Globus pallidus (tissue), 1 donor: ENCODE data around the gene A1BG.
"Not testable (repeated sequence)": the region's sequence is repeated elsewhere in the genome, so short reads cannot be mapped to it uniquely, and the experiment has no call there.

Experiments
- DNase-seq: peaks from one replicate; pipeline ENCODE4 v3.0.0-alpha.2; 2015; ENCODE audit warnings: low spot score

A1BG gene

DNA sequence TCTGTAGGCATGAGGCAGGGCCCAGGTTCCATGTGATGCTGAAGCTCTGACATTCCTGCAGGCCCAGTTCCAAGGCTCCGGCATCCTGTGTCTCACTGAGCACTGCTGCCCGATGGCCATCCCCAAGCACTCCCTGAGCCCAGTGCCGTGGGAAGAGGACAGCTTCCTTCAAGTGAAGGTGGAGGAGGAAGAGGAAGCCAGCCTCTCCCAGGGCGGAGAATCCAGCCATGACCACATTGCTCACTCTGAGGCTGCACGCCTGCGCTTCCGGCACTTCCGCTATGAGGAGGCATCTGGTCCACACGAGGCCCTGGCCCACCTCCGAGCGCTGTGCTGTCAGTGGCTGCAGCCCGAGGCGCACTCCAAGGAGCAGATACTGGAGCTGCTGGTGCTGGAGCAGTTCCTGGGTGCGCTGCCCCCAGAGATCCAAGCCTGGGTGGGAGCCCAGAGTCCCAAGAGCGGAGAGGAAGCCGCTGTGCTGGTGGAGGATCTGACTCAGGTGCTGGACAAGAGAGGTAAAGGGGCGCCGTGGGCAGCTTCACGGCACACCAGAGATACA lies 18.5 kb downstream of the A1BG start:
- DNase-seq = no peak

DNA sequence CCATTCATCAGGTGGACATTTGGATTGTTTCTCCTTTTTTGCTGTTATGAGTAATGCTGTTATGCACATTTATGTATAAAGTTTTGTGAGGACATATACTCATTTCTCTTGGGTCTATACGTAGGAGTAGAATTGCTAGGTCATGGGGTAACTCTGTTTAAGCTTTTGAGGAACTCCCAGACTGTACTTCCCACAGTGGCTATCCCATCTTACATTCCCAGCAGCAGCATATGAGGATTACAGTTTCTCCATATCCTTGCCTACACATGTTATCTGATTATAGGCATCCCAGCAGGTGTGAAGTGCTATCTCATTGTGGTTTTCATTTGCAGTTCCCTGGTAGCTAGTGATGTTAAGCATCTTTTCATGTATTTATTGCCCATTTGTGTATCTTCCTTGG lies 20.6 kb downstream of the A1BG start:
- no peak for DNase-seq

DNA sequence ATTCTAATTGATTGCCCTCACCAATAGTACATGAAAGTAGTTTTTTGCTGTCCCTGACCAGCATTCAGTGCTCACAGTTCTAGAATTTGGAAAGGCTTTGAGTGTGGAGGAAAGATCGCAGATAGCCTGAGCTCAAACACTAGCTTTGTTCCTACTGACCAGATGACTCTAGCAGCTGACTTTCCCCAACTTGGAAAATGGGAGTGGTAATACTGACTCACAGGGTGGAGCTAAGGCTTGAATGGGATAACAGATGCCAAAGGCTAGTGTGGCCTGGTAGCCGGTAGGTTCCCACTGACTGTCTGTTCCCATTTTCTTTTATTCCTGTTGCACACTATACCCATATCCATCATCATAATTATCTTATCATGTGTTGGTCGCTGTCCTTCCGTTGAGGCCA lies 22.8 kb downstream of the A1BG start:
- peak; percentile 95 for DNase-seq

DNA sequence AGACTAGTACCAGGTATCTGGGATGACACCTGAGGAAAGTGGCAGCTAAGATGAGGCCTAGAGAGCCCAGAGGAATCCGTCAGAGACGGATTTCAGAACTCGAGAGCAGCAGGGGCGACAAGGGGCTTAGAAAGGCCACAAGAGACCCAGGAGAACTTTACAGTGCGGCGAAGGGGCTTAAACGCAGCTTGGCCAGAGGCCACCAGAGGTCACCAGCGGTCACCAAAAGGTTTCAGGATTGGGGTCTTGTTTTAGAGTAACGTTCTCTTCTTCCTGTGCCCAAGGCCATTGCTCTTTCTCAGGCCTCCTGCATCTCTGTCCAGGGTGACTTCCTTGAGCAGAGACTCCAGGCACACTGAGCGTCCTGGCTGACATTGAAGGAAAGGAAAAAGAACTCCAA lies 24.3 kb downstream of the A1BG start:
- DNase-seq = no peak

DNA sequence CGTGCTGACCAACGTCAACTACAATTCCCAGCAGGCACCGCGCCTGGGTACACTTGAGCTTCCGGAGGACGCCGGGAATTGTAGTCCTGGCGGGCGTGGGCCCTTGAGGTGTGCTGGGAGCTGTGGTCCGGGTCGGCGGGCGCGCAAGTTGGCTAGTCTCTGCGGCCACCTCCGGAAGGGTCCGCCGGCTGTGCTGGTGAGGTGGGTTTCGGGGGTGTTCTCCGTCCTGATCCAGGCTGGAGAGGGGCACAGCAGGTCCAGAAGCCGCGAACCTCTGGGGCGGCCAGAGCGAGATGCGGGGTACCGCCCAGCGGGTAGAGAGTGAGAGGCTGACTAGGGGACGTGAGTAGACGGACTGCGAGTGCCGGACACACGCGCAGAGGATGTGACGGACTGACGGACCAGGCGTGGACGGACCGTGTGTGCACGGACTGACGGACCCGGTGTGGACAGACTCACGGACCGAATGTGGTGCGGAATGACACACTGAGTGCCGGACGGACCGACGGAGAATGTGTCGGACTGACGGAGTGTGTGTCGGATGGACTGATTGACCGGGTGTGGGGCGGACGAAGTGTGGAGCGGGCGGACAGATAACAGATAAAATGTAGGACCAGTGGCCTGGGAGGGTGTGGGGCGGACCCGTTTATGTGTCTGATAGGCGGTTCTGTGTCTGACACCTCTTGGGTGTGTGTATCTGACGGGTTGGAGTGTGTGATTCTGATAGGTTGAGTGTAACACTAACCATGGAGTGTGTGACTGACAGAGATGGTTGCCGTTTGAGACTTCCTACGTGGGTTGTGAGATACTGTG lies 26.2 kb downstream of the A1BG start, which contains the start of gene ZSCAN22:
ZSCAN22 (plus strand) TSS at position 81 of the 813 bp plus-strand sequence. CDS start 7,809 bp downstream, outside the sequence.
- DNase-seq = peak; percentile 97

DNA sequence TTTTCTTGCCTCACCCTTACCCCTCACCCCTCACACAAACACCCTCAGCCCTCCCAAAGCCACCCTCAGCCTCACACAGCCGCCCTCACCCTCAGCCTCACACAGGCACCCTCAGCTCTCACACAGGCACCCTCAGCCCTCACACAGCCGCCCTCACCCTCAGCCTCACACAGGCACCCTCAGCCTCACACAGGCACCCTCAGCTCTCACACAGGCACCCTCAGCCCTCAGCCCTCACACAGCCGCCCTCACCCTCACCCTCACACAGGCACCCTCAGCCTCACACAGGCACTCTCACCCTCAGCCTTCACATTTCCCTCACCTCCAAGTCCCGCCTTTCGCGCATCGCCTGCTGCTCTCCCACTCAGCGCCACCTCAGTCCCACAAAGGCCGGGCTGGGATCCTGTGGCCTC lies 26.8 kb downstream of the A1BG start:
- DNase-seq = no peak

DNA sequence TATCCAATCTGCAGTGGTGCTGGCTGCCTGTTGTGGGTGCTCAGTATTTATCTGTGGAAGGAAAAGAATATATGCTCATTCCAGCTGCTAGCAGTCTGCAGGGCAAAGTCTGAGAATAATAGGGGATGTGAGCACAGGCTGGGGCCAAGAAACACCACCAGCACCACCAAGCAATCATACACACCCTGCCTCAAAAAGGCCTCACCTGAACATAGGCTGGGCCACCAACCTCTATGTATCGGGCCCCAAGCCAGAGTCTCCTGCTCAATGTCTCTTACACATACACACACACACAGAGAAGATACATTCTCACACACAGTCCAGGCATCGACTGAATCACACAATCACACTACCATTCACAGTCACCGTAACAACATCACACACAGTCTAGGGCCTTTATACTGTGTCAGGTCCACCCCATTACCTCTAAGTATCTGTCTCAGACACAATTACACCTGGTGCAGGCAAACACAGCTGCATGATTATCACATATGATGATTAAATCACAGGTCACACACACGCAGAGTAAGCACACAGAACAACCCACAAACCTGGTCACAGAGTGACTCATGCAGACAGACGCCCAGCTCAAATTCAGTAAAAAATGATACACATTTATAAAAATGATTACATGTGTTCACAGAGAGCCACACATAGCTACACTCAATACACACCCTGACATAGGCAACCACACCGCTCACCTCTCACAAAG lies 27.8 kb downstream of the A1BG start:
- no peak for DNase-seq

DNA sequence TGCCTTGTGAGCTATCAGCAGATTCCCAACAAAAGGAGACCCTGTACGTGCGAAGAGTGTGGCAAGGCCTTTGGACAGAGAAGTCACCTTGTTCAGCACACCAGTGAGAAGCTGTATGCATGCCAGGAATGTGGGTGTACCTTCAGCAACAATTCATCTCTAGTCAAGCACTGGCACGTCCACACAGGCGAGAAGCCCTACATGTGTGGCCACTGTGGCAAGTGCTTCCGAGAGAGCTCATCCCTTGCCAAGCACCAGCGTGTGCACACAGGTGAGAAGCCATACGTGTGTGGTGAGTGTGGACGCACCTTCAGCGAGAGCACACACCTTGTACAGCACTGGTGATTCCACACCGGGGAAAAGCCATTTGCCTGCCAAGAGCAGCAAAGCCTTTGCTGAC lies 34.1 kb downstream of the A1BG start:
- DNase-seq = no peak

DNA sequence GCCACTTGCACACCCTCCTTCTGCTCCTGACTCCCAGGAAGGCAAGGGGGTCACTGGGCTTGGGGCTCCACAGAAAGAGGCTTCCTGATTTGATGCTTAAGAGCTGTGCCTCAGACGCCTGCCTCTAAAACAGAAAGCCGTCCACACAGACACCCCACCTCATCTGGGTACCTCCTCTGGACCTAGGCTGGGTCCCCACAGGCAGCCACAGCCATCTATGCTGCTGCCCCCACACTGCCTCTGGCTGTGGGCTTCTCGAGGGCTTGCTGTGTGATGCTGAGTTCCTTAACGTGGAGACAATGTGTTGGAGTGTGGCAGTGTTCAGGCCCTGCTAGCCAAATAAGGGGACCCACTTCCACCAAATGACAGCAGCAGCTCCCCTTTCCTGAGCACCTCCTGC lies 35.0 kb downstream of the A1BG start:
- no peak for DNase-seq

DNA sequence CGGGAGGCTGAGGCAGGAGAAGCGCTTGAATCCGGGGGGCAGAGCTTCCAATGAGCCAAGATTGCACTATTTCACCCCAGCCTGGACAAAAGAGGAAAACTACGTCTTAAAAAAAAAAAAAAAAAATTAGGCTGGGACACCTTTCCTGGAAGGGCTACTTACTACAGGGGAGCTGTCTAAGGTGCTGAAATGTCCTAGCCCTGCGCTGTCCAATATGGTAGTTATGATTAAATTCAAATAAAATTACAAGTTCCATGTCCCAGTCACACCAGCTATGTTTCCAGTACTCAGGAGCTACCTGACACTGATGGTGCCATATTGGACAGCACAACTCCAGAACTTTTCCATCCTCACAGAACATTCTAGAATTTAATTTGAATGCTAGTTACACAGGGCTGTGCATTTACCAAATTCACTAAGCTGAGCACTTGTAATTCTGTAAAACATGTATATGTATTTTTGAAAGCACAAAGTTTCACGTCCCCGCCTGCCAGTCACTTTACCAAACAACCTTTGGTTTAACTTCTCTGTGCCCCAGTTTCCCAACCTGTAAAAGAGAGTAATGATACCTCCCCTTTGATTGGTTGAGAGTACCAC lies 35.7 kb downstream of the A1BG start:
- DNase-seq = no peak

DNA sequence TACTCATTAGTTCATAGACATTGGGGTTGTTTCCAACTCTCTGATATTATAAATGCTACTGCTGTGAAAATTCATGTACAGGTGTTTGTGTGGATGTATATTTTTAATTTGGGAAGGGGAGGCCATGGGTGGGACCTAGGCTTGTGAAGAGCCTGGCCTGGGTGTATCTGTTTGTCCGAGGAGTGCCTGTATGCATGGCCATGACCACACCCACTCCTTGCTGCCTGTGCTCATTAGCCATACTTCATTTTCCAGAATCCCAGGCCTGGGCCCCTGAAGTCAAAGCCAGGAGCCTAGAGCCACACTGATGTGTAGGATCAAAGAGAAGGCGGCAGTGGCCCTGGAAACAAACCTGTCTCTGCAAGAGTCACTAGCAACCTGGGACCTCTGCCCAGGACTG lies 37.7 kb downstream of the A1BG start:
- no peak for DNase-seq

DNA sequence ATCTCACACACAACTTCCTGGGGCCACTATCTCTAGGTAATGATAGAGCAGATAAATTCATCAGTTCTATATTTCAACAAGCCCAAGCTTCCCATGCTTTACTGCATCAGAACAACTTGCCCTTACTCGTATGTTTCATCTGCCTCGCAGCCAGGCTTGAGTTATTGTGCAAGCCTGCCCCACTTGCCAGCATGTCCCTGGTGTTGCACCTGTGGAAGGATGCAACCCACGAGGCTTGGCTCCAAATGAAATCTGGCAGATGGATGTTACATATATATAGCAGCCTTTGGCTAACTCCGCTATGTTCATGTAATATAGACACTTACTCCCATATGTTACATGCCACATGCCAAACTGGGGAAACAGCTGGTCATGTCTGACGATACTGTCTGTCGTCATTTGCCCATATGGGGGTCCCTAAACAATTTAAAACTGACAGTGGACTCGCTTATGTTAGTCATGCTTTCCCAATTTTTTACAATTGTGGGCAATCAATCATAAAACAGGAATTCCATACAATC lies 41.9 kb downstream of the A1BG start:
- DNase-seq = no peak

DNA sequence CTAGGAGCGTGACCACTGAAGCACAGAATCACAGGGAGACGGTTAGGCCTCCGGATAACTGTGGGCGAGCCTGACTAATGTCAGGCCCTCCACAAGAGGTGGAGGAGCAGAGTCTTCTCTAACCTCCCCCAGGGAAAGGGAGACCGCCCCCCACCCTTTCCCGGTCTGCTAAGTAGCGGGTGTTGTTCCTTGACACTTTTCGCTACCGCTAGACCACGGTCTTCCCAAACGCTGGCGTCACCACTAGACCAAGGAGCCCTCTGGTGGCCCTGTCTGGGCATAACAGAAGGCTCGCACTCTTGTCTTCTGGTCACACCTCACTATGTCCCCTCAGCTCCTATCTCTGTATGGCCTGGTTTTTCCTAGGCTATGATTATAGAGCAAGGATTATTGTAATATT lies 42.6 kb downstream of the A1BG start:
- not testable (repeated sequence) for DNase-seq

DNA sequence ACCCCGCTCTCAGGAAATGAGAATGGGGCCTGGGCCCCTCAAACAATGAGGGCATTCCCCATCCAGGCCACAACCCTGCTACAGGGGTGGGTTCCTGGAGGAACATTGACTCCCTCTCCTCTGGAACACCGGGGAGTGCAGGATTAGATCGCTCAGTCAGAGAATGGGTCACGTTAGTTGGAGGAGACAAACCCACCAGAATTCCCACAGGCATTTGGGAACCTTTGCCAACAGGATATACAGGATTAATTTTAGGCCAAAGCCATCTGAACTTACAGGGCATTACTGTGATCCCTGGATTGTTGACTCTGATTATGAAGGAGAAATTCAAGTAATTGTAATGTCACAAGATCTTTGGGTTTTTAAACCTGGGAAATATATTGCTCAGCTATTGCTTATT lies 45.6 kb downstream of the A1BG start:
- DNase-seq = no peak

DNA sequence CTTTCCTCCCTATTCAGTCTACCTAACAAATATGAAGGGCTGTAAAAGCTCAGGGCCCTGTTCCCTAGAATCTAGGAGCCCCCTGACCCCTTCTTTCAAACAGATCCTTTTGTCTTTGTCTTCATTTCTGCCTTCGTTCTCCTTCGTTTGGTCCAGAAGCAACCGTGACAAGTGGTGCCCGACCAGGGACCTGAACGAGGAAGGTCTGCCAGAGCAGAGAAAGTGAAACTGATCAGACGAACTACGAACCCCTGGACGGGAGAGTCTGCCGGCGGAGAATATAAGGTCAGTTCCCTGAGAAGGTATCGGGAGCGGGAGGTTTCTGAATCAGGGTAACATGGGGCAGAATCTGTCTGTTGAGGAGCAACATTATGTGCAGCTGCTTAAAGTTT lies 47.4 kb downstream of the A1BG start:
- no peak for DNase-seq

DNA sequence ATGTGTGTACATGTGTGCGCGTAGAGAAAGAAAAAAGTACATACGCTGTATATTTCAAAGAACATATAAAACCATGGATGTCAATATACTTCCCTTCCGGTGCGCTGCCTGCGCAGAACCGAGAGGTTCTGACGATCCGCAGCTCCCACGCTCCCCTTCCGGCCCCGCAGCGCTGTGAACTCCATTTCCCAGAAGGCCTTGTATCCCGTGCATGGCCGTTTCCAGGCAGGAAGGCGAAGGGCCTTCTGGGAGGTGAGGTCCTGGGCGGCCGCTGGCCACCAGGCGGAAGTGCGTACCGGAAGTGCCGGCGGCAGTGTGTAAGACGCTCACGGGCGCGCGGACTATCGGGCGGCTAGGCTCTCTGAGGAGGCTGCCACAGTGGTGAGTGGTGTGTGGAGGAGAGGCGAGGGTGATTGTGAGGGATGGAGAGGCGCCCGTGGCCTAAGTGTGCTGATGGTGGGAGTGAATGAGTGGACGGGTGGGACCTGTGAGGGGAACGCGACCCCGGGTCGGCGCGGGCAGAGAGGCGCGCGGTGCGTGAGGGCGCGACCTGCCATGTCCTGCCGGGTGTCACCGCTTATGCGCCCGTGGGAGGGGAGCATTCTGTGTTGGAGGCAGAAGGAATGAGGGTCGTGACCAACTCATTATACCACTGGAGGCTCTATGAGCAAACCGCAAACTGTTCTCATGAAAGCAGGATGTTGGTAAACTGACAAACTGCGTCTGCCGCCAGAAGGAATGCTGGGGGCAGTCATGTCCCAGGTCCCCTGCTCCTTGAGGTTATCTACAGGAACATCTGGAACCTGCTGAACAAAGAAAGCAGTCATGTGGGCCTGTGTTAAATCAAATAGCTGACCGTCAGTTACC lies 48.0 kb downstream of the A1BG start, which contains the start of gene ERVK3-1:
ERVK3-1 (plus strand) TSS at position 313 of the 867 bp plus-strand sequence. CDS start 6,792 bp downstream, outside the sequence.
- peak; percentile 97 for DNase-seq

DNA sequence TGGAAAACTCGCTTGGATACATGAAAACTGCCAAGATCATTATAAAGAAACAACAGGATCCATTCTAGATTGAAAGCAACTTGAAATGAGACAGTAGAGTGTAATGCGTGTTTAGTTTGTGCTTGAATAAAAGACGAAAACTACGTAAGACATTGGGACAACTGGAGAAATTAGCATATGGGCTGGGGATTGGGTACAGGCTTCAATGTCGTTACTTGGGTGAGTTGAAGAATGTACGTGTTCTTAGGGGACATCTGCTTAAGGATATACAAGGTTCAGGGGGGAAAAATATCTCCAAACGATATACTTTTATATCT lies 48.6 kb downstream of the A1BG start:
- no peak for DNase-seq

DNA sequence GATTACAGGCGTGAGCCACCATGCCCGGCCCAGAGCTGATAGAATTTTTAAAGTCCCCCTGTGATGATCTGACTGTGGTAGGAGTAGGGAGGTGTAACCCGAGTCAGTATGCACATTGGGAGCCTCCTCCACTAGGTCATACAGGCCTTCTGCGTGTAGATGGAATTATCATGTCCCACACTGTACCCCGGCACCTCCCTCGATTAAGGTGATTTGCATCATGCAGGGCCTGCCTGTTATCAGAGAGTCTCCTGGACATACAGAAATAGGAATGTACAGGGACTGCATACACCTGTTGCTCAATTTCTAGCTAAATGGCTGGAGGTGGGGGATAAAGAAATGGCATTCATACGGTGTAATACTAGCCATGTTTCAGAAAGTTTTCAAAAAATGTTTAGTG lies 49.0 kb downstream of the A1BG start:
- no peak for DNase-seq

DNA sequence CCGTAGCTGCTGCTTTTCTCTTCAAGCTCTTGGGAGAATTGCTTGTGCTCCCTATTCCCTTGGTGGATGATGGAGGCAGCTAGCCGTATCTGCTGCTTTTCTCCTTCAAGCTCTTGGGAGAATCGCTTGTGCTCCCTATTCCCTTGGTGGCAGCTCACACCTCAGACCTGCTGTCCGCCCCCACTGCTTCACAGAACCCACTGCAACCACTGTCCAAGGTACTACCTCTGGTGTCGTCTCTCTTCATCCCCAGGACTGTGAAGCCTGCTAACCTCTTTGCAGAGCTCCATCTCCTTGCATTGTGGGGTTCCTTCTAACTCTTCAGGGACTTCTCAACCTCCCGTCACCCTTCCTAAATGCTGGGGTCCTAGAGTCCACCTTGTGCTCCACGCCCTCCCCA lies 52.7 kb downstream of the A1BG start:
- DNase-seq = no peak

DNA sequence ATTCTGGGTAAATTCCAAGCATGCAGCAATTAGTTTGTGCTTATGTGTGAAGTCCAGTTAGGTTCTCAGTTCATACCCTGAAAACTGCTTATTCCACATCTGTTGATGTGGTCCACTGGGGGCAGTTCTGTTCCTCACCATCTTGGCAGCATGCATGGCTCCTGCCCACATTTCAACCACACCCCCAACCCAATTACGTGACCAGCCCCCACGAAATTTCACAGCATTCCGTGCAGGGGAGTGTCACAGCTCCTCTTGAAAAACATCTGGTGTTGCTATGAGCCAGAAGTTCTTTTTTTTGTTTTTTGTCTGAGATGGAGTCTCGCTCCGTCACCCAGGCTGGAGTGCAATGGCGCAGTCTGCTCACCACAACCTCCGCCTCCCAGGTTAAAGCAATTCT lies 57.2 kb downstream of the A1BG start:
- DNase-seq = no peak
